GM12873 (cell line): Measurements from ENCODE around the gene PCDHA10.
"Not testable (repeated sequence)": the region's sequence is repeated elsewhere in the genome, so short reads cannot be mapped to it uniquely, and the experiment has no call there.

Experiments
- TF ChIP-seq, protein P1 (sequence below): IDR thresholded peaks from 2 replicates; pipeline ENCODE4 v1.5.1; 2012; ENCODE audit warnings: low read depth, mild to moderate bottlenecking, moderate library complexity, low read length, control low read depth; ENCODE audit not compliant: insufficient read depth; ENCODE audit errors: missing control alignments

The PCDHA10 gene

DNA sequence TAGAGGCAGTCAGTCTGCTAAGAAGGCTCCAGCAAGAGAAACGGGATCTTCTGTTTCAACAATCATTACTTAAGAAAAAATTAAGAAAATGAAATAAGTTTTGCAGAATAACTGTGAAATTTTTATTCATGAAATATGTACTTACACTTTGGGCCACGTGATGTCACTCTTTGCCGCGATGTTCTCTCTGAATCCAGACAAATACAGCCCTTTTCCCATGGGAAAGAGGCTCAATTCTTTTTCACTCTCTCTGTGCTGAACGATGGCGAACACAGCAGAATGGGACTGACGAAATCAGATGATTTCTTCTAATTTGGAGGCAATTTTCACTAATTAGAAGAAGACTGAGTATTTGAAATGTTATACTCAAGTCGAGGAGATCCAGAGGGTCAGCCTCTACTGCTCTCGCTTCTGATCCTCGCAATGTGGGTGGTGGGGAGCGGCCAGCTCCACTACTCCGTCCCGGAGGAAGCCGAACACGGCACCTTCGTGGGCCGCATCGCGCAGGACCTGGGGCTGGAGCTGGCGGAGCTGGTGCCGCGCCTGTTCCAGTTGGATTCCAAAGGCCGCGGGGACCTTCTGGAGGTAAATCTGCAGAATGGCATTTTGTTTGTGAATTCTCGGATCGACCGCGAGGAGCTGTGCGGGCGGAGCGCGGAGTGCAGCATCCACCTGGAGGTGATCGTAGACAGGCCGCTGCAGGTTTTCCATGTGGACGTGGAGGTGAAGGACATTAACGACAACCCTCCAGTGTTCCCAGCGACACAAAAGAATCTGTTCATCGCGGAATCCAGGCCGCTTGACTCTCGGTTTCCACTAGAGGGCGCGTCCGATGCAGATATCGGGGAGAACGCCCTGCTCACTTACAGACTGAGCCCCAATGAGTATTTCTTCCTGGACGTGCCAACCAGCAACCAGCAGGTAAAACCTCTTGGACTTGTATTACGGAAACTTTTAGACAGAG, 7.3 kb upstream of the PCDHA10 start, which contains the start of gene PCDHA9:
Gene PCDHA9, plus strand, starts transcription at position 244 of the 964 bp plus-strand sequence. Its CDS starts 114 bp downstream, at position 358.
- TF ChIP-seq, protein P1, sequence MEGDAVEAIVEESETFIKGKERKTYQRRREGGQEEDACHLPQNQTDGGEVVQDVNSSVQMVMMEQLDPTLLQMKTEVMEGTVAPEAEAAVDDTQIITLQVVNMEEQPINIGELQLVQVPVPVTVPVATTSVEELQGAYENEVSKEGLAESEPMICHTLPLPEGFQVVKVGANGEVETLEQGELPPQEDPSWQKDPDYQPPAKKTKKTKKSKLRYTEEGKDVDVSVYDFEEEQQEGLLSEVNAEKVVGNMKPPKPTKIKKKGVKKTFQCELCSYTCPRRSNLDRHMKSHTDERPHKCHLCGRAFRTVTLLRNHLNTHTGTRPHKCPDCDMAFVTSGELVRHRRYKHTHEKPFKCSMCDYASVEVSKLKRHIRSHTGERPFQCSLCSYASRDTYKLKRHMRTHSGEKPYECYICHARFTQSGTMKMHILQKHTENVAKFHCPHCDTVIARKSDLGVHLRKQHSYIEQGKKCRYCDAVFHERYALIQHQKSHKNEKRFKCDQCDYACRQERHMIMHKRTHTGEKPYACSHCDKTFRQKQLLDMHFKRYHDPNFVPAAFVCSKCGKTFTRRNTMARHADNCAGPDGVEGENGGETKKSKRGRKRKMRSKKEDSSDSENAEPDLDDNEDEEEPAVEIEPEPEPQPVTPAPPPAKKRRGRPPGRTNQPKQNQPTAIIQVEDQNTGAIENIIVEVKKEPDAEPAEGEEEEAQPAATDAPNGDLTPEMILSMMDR, result not testable (repeated sequence)

DNA sequence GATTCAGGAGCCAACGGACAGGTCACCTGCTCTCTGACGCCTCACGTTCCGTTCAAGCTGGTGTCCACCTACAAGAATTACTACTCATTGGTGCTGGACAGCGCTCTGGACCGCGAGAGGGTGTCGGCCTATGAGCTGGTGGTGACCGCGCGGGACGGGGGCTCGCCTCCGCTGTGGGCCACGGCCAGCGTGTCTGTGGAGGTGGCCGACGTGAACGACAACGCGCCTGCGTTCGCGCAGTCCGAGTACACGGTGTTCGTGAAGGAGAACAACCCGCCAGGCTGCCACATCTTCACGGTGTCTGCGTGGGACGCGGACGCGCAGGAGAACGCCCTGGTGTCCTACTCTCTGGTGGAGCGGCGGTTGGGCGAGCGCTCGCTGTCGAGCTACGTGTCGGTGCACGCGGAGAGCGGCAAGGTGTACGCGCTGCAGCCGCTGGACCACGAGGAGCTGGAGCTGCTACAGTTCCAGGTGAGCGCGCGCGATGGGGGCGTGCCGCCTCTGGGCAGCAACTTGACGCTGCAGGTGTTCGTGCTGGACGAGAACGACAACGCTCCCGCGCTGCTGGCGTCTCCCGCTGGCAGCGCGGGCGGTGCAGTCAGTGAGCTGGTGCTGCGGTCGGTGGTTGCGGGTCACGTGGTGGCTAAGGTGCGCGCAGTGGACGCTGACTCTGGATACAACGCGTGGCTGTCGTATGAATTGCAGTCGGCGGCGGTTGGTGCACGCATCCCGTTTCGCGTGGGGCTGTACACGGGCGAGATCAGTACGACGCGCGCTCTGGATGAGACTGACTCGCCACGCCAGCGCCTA, 1.7 kb downstream of the PCDHA10 start:
- TF ChIP-seq, protein P1, result no peak

DNA sequence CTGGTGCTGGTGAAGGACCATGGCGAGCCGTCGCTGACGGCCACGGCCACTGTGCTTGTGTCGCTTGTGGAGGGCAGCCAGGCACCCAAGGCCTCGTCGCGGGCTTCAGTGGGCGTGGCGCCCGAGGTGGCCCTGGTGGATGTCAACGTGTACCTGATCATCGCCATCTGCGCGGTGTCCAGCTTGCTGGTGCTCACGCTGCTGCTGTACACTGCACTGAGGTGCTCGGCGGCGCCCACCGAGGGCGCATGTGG, 2.2 kb downstream of the PCDHA10 start:
- TF ChIP-seq, protein P1, result no peak

DNA sequence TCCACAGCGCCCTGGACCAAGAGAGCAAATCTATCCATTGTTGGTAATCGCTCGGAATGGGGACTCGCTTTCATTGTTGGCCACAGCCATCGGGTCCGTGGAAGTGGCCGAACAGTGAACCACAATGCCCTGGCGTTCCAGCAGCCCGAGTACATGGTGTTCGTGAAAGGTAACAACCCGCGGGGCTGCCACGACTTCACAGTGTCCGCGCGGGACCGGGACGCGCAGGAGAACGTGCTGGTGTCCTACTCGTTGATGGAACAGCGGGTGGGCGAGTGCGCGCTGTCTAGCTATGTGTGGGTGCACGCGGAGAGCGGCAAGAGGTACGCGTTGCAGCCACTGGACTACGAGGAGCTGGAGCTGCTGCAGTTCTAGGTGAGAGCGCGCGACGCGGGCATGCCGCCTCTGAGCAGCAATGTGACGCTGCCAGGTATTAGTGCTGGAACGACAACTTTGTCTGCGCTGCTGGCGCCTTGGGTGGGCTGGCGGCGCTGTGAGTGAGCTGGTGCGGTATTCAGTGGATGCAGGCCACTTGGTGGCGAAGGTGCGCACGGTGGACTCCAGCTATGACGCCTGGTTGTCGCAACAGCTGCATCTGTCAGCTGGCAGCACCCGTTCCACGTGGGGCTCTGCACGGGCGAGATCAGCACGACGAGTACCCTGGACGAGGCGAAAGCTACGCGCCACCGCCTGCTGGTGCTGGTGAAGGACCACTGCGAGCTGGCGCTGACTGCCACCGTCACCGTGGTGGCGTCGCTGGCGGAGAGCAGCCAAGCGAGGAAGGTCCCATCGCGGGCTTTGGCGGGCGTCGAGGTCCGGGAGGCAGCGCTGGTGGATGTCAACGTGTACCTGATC, 7.0 kb downstream of the PCDHA10 start:
- TF ChIP-seq, protein P1, result no peak

DNA sequence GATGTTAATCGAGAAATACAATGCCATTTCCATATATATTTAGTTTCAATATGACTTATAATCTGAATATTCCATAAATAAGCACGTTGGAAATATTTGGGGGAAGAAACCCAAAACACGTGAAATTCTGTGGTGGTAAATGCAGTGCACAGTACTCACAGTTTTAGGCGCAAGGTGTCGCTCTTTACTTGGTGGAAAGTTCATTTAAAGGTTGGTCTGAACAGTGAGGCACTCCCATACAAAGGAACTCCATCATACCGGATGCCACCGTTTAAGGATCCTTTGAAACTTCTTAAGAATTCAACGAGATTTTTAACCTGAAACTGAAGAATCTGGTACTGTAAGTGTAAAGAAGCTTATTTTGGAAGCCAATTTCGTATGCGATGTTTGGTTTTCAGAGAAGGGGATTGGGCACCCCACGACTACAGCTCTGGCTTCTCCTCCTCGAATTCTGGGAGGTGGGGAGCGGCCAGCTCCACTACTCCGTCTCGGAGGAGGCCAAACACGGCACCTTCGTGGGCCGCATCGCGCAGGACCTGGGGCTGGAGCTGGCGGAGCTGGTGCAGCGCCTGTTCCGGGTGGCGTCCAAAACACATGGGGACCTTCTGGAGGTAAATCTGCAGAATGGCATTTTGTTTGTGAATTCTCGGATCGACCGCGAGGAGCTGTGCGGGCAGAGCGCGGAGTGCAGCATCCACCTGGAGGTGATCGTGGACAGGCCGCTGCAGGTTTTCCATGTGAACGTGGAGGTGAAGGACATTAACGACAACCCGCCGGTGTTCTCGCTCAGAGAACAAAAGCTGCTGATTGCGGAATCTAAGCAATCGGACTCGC, 13.2 kb downstream of the PCDHA10 start, which contains the start of gene PCDHA11:
Gene PCDHA11, plus strand, starts transcription at position 237 of the 834 bp plus-strand sequence. Its CDS starts 147 bp downstream, at position 384.
- TF ChIP-seq, protein P1, result peak; percentile 4

DNA sequence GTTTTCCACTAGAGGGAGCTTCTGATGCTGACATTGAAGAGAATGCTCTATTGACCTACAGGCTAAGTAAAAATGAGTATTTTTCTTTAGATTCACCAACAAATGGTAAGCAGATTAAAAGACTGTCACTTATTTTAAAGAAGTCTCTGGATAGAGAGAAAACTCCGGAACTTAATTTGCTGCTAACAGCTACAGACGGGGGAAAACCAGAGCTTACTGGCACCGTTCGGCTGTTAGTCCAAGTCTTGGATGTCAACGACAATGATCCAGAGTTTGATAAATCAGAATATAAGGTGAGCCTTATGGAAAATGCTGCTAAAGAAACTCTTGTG, 13.8 kb downstream of the PCDHA10 start:
- TF ChIP-seq, protein P1, result peak; percentile 9
